ENCODE results near the gene SLC16A4.

Gene SLC16A4

DNA sequence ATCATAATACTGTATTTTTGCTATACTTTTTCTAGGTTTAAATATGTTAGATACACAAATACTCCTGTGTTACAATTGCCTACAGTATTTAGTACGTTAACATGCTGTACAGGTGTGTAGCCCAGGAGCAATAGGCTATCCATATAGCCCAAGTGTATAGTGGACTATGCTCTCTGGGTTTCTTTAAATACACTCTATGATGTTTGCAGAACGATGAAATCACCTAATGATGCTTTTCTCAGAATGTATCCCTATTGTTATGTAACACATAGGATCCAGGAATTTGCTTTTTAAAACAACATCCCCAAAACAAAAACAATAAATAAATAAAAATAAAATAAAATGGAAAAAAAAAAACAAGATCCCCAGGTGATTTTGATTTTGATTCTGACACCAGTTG lies 69.8 kb downstream of the SLC16A4 start:
- Histone ChIP-seq H3K9ac (ENCODE audit: low read depth, low read length) (no peak overlapping the region), H3K36me3 (ENCODE audit: insufficient read depth, low read length) (no peaks in the 10 kb centered on the region), H3K4me3 (ENCODE audit: low read length) (no peak overlapping the region), H3K9me3 (replicated peaks; ENCODE audit: low read length) (no peaks in the 10 kb centered on the region), H3K27me3 (ENCODE audit: control insufficient read depth, insufficient read depth, low read length) (no peaks in the 10 kb centered on the region), H3K4me1 (ENCODE audit: control insufficient read depth, insufficient read depth, low read length) (no peaks in the 10 kb centered on the region), H3K4me2 (ENCODE audit: low read length) (no peak overlapping the region)

DNA sequence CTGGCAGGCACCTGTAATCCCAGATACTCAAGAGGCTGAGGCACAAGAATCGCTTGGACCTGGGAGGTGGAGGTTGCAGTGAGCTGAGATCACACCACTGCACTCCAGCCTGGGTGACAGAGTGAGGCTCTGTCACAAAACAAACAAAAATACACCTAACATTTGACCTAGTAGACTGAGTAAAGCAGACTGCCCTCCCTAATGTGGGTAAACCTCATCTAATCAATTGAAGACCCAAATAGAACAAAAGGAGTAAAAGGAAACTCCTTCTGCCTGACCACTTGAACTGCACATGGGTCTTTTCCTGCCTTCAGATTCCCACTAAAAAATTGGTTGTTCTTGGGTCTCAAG lies 70.7 kb downstream of the SLC16A4 start:
- H3K9ac ChIP-seq (ENCODE audit: low read depth, low read length) = no peak overlapping the region
- no peak overlapping the region for H3K4me2 ChIP-seq (ENCODE audit: low read length)
- no peaks in the 10 kb centered on the region for H3K36me3 ChIP-seq (ENCODE audit: insufficient read depth, low read length)
- H3K27me3 ChIP-seq (ENCODE audit: control insufficient read depth, insufficient read depth, low read length) = no peaks in the 10 kb centered on the region
- no peaks in the 10 kb centered on the region for H3K9me3 ChIP-seq (replicated peaks; ENCODE audit: low read length)
- no peak overlapping the region for H3K4me3 ChIP-seq (ENCODE audit: low read length)
- H3K4me1 ChIP-seq (ENCODE audit: control insufficient read depth, insufficient read depth, low read length) = no peaks in the 10 kb centered on the region

- H3K27me3 ChIP-seq (ENCODE audit: control insufficient read depth, insufficient read depth, low read length) = no peaks in the 10 kb centered on the region
- no peak overlapping the region for H3K4me2 ChIP-seq (ENCODE audit: low read length)
- no peaks in the 10 kb centered on the region for H3K9me3 ChIP-seq (replicated peaks; ENCODE audit: low read length)
- no peak overlapping the region for H3K4me3 ChIP-seq (ENCODE audit: low read length)
- H3K9ac ChIP-seq (ENCODE audit: low read depth, low read length) = no peak overlapping the region
- no peaks in the 10 kb centered on the region for H3K4me1 ChIP-seq (ENCODE audit: control insufficient read depth, insufficient read depth, low read length)
- H3K36me3 ChIP-seq (ENCODE audit: insufficient read depth, low read length) = no peaks in the 10 kb centered on the region
Observed at GRCh38 chr1:110319332-110320167, 71.3 kb downstream of the SLC16A4 start.

- H3K9ac ChIP-seq (ENCODE audit: low read depth, low read length) = no peak overlapping the region
Observed at GRCh38 chr1:110318046-110318445, 72.8 kb downstream of the SLC16A4 start.

GRCh38 chr1:110316735-110317134 lies 74.1 kb downstream of the SLC16A4 start:
- H3K9ac ChIP-seq (ENCODE audit: low read depth, low read length) = no peak overlapping the region
- no peaks in the 10 kb centered on the region for H3K36me3 ChIP-seq (ENCODE audit: insufficient read depth, low read length)
- no peaks in the 10 kb centered on the region for H3K9me3 ChIP-seq (replicated peaks; ENCODE audit: low read length)
- H3K4me2 ChIP-seq (ENCODE audit: low read length) = no peak overlapping the region
- no peak overlapping the region for H3K4me3 ChIP-seq (ENCODE audit: low read length)
- H3K27me3 ChIP-seq (ENCODE audit: control insufficient read depth, insufficient read depth, low read length) = no peaks in the 10 kb centered on the region
- H3K4me1 ChIP-seq (ENCODE audit: control insufficient read depth, insufficient read depth, low read length) = no peaks in the 10 kb centered on the region

More at GRCh38 chr1:110318046-110318445, 72.8 kb downstream of the SLC16A4 start:
- Histone ChIP-seq H3K36me3 (ENCODE audit: insufficient read depth, low read length) (no peaks in the 10 kb centered on the region), H3K4me2 (ENCODE audit: low read length) (no peak overlapping the region), H3K4me3 (ENCODE audit: low read length) (no peak overlapping the region), H3K4me1 (ENCODE audit: control insufficient read depth, insufficient read depth, low read length) (no peaks in the 10 kb centered on the region), H3K27me3 (ENCODE audit: control insufficient read depth, insufficient read depth, low read length) (no peaks in the 10 kb centered on the region), H3K9me3 (replicated peaks; ENCODE audit: low read length) (no peaks in the 10 kb centered on the region)
